Coronary artery (tissue), 2 donors: ENCODE results near the gene CDH23.

Experiments
- DNase-seq: peaks from one replicate; pipeline ENCODE4 v3.0.0-alpha.2; 2017; ENCODE audit warnings: low spot score
- H3K27ac ChIP-seq, 2 donors: fragments of 200-600 bp; sonication (generic); one replicate each; pipeline ENCODE4 v1.5.1; 2016 to 2019
- H3K4me3 ChIP-seq: fragments of 200-600 bp; sonication (generic); 2 replicates; pipeline ENCODE4 v1.5.1; 2016; ENCODE audit warnings: mild to moderate bottlenecking, moderate library complexity
- TF ChIP-seq, protein P1 (sequence below): fragments of 200-600 bp; sonication (generic); IDR thresholded peaks from one replicate; pipeline ENCODE4 v1.5.1; 2019; ENCODE audit warnings: antibody characterized with exemption

The CDH23 gene

DNA sequence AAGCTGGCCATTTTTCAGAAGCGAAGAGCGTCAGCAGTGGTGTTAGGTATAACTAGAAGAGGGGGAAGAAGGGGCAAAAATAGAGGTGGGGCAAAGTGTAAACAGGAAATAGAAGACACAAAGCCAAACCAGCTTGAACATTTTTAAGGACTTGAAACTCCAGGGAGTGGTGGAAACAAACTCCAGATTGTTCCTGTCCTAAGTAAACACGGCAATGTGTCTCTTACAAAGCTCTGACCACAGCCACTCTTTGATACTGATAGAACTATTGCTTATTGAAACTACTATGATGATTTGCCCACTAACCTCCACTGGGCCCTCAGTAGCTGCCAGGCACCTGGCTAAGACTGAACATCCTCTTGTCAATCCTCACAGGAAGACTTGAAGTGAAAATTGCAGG, 20.8 kb upstream of the CDH23 start:
- H3K27ac ChIP-seq = no peak overlapping the region
- TF ChIP-seq, protein P1, sequence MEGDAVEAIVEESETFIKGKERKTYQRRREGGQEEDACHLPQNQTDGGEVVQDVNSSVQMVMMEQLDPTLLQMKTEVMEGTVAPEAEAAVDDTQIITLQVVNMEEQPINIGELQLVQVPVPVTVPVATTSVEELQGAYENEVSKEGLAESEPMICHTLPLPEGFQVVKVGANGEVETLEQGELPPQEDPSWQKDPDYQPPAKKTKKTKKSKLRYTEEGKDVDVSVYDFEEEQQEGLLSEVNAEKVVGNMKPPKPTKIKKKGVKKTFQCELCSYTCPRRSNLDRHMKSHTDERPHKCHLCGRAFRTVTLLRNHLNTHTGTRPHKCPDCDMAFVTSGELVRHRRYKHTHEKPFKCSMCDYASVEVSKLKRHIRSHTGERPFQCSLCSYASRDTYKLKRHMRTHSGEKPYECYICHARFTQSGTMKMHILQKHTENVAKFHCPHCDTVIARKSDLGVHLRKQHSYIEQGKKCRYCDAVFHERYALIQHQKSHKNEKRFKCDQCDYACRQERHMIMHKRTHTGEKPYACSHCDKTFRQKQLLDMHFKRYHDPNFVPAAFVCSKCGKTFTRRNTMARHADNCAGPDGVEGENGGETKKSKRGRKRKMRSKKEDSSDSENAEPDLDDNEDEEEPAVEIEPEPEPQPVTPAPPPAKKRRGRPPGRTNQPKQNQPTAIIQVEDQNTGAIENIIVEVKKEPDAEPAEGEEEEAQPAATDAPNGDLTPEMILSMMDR = no peak
- DNase-seq = no peak
- H3K4me3 ChIP-seq = no peak overlapping the region

DNA sequence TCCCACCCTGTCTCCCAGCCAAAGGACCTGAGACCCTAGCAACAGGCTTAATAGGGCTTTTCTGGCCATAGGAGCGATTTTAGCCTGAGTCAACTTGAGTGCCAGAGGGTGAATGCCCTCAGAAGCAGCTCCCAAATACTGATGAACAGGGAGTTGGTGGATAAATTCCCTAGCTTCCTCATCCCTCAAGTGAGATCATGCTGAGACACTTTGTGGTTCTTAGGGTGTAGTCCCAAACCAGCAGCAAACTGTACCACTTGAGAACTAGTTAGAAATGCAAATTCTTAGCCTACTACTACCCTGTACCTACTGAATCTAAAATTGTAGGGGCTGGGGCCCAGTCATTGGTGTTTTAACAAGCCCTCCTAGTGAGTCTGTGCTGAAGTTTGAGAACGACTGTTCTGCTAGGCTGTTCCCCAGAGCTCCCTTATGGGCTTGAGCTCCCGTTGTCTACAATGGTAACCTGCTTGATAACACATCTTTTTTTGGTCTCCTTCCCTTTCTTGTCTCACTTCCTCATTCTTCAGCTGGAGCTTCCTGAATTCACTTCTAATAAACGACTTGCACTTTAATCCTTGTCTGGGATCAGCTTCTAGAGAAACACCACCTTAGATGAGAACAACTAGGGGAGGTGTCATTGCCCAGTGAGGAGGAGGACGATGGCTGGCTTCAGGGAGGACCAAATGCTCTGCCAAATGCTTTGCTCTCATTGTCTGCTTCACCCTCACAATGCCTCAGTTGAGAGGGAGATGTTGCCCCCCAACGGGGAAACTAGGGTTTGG, 18.2 kb upstream of the CDH23 start:
- TF ChIP-seq, protein P1 = no peak
- Histone ChIP-seq H3K27ac (peak overlapping the region in 1 of 2 donors; percentile 45), H3K4me3 (no peak overlapping the region)
- DNase-seq = no peak

DNA sequence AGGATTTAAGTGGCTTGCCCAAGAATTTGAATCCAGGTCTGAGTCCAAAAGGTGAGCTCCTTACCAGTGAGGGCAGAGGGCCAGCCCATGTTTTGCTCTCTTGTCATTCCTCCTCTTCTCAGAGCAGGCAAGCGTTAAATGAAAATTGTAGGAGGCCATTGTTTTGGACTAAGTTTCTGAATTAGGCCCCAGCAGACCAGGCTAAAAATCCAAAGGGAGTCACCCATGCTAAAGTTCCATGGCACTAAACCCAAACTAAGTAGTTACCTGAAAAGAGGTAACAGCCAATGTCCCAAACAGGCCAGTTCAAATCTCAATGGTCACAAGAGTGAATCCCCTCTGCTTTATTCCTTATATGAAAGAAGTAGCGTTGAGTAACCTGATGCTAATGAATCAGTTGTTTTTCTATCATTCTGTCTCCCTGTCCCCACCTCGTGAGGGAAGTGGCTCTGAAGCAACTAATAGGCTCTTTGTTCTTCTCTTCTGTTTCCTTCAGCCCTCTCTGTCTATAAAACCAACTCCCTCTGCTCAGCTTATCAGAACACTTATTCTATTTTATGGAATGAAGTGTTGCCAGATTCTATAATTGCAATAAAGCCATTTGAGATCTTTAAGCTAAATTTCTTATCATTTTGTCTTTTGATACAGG, 17.5 kb upstream of the CDH23 start:
- DNase-seq = no peak
- TF ChIP-seq, protein P1 = no peak
- peak overlapping the region in 1 of 2 donors; percentile 45 for H3K27ac ChIP-seq
- no peak overlapping the region for H3K4me3 ChIP-seq

DNA sequence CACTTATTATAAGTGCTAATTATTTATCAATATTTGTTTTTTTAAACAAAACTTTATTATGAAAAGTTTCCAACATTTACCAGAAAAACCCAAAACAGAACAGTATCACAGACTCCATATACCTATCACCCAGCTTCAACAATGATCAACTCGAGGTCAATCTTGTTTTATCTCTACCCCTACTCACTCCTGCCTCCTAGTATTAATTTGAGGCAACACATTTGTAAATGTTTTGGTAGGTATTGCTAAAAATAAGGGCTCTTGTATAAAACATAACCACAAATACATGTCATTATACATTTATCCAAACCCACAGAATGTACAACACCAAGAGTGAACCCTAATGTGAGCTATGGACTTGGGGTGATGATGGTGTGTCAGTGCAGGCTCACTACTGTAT, 15.9 kb upstream of the CDH23 start:
- Histone ChIP-seq H3K4me3 (no peak overlapping the region), H3K27ac (no peak overlapping the region)
- TF ChIP-seq, protein P1 = no peak
- no peak for DNase-seq

DNA sequence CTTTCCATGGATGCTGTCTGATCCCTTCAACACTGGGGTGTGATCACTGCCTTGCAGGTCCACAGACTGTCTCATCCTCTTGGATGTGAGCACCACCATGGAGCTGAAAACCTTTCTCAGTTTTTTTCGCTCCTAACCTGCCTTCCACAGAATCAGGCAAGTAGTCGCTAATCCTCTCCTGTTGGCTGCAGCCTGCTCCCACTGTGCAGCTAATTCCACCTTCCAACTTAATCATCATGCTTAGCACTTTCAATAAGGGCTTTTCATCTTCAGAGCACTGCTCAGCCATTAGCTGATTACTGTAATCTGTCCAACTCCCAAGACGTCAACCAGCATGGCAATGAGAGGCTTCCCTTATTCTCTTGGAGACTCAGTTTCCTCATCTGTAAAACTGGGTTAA, 15.1 kb upstream of the CDH23 start:
- no peak for DNase-seq
- Histone ChIP-seq H3K4me3 (no peak overlapping the region), H3K27ac (no peak overlapping the region)
- TF ChIP-seq, protein P1 = no peak

DNA sequence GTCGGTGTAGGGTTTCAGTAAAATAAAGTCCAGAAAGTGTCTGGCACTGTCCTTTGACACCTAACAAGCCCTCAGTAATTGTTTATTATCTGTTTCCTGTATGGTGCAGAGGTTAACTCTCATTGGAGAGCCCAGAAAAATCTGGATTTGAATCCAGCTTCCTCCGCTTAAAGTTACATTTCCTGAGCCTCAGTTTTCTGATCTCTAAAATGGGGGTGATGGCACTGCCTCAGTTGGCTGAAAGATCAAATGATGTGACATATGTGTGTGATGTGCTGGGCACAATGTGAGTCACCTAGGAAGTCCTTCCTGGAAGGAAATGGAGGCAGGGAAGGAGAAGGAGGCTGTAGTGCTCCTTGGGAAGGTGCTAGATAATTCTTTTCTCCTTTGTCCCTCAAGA, 14.7 kb upstream of the CDH23 start:
- Histone ChIP-seq H3K4me3 (no peak overlapping the region), H3K27ac (no peak overlapping the region)
- TF ChIP-seq, protein P1 = no peak
- no peak for DNase-seq

DNA sequence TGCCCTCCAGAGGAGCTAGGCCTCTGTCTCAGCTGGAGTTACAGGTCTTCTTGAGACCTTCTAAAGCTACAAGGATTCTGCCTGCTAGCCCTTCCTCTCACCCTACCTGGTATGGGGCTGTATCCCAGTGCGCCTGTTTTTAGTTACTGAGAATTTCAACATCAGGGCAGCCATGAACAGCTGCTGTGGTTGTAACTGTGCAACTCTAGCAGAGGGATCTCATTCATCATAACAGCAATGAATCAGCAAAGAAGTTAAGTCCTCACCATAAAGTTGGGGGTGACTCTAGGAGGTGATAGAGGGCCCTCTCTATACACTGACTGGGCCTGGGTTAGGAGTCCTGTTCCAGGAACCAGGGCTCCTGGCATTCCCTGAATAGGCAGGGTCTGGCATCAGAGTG, 14.0 kb upstream of the CDH23 start:
- TF ChIP-seq, protein P1 = no peak
- DNase-seq = no peak
- H3K4me3 ChIP-seq = no peak overlapping the region
- no peak overlapping the region for H3K27ac ChIP-seq
